Calu3 (cell line): Measurements from ENCODE around the gene ABR. TPM values are rescaled to one million over a fixed set of nuclear protein-coding genes. Genes with fewer than 3 reads are reported as not detected.
"Not testable (repeated sequence)": the region's sequence is repeated elsewhere in the genome, so short reads cannot be mapped to it uniquely, and the experiment has no call there.

Experiments used
- BruUV-seq: library from RNA; stranded (reverse); fragments of 400-500 nt; replicated peaks from 2 replicates; lab custom pipeline; 2021; lab: Mats Ljungman, UMichigan
- CTCF ChIA-PET: fragments of 300-600 bp; sonication (Branson Sonifier 250); formaldehyde crosslinking; loops from one replicate; lab custom pipeline; 2022; ENCODE audit warnings: antibody characterized with exemption; lab: Charles Lee
- DNase-seq: peaks from one replicate; pipeline ENCODE4 v3.0.0; 2022
- H3K27ac Mint-ChIP-seq: one replicate; pipeline ENCODE4 v1.8.0; 2022; ENCODE audit warnings: mixed read lengths; ENCODE audit not compliant: unreplicated experiment
- H3K27me3 Mint-ChIP-seq: one replicate; pipeline ENCODE4 v1.8.0; 2022; ENCODE audit warnings: mixed read lengths; ENCODE audit not compliant: unreplicated experiment
- H3K36me3 Mint-ChIP-seq: one replicate; pipeline ENCODE4 v1.8.0; 2022; ENCODE audit warnings: mild to moderate bottlenecking, moderate library complexity, mixed read lengths; ENCODE audit not compliant: insufficient read depth, unreplicated experiment
- H3K4me1 Mint-ChIP-seq: one replicate; pipeline ENCODE4 v1.8.0; 2022; ENCODE audit warnings: mild to moderate bottlenecking, low read depth, mixed read lengths; ENCODE audit not compliant: unreplicated experiment
- H3K4me3 Mint-ChIP-seq: one replicate; pipeline ENCODE4 v1.8.0; 2022; ENCODE audit warnings: mild to moderate bottlenecking, low read depth, moderate library complexity, mixed read lengths; ENCODE audit not compliant: unreplicated experiment
- H3K9me3 Mint-ChIP-seq: one replicate; pipeline ENCODE4 v1.8.0; 2022; ENCODE audit warnings: low read depth, mixed read lengths; ENCODE audit not compliant: unreplicated experiment
- intact Hi-C: fragments of 100-400 bp; cut with micrococcal nuclease; formaldehyde crosslinking; loops from one replicate; pipeline ENCODE4 v1.10.0; 2022; ENCODE audit not compliant: unreplicated experiment
- total RNA-seq: library from RNA; stranded (reverse); gene quantifications from 2 replicates; pipeline ENCODE4 v1.2.3, GENCODE V29; 2022
- TF ChIP-seq, protein P1 (sequence below): fragments of 200-600 bp; IDR thresholded peaks from one replicate; pipeline ENCODE4 v1.8.0; 2022; ENCODE audit warnings: antibody characterized with exemption; ENCODE audit not compliant: unreplicated experiment

ABR gene
- total RNA-seq, 1 experiment from 2014 or later, result 92.7 TPM

- Mint-ChIP-seq H3K9me3 (no peaks in the 10 kb centered on the region), H3K27ac (no peak overlapping the region), H3K4me1 (no peaks in the 10 kb centered on the region), H3K4me3 (no peak overlapping the region), H3K36me3 (peaks cover 53% of the 10 kb centered on the region), H3K27me3 (no peaks in the 10 kb centered on the region)
- TF ChIP-seq, protein P1, sequence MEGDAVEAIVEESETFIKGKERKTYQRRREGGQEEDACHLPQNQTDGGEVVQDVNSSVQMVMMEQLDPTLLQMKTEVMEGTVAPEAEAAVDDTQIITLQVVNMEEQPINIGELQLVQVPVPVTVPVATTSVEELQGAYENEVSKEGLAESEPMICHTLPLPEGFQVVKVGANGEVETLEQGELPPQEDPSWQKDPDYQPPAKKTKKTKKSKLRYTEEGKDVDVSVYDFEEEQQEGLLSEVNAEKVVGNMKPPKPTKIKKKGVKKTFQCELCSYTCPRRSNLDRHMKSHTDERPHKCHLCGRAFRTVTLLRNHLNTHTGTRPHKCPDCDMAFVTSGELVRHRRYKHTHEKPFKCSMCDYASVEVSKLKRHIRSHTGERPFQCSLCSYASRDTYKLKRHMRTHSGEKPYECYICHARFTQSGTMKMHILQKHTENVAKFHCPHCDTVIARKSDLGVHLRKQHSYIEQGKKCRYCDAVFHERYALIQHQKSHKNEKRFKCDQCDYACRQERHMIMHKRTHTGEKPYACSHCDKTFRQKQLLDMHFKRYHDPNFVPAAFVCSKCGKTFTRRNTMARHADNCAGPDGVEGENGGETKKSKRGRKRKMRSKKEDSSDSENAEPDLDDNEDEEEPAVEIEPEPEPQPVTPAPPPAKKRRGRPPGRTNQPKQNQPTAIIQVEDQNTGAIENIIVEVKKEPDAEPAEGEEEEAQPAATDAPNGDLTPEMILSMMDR, result no peak
- no peak for DNase-seq
- BruUV-seq, result no TSS peak
- CTCF ChIA-PET, result no interaction called here
- intact Hi-C loops, result loop anchor here (10.0 kb wide), 1 partner anchor 75 kb away; no protein-coding TSS in a partner anchor
Observed at GRCh38 chr17:1069847-1070246, 109.9 kb downstream of the ABR start.

DNA sequence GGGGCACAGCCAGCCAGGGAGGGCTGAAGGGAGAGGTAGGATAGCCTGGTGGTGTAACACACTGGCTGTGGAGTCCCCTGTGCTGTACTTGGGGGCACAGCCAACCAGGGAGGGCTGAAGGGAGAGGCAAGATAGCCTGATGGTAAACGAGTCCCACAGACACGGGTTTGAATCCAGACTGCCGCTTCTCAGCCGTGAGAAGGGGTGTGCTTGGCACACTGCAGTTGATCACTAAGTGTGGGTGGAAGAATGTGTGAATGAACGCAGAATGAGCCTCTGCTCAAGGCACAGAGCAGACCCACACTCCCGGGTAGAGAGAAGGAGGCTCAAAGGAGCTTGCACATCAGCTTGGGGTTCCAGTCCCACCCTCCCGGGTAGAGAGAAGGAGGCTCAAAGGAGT lies 111.4 kb downstream of the ABR start:
- TF ChIP-seq, protein P1, result no peak
- no peak overlapping the region for H3K27ac Mint-ChIP-seq
- BruUV-seq, result no TSS peak
- no peak for DNase-seq
- H3K9me3 Mint-ChIP-seq, result no peaks in the 10 kb centered on the region
- H3K27me3 Mint-ChIP-seq, result no peaks in the 10 kb centered on the region
- H3K4me1 Mint-ChIP-seq, result no peaks in the 10 kb centered on the region
- H3K4me3 Mint-ChIP-seq, result no peak overlapping the region
- CTCF ChIA-PET, result no interaction called here
- H3K36me3 Mint-ChIP-seq, result peaks cover 53% of the 10 kb centered on the region
- intact Hi-C loops, result loop anchor here (10.0 kb wide), 1 partner anchor 76 kb away; no protein-coding TSS in a partner anchor

GRCh38 chr17:1067282-1067956 lies 112.4 kb downstream of the ABR start:
- intact Hi-C loops, result loop anchor here (10.0 kb wide), 1 partner anchor 77 kb away; no protein-coding TSS in a partner anchor
- no peaks in the 10 kb centered on the region for H3K27me3 Mint-ChIP-seq
- peak; percentile 68 for DNase-seq
- BruUV-seq, result no TSS peak
- H3K36me3 Mint-ChIP-seq, result peaks cover 49% of the 10 kb centered on the region
- H3K4me1 Mint-ChIP-seq, result no peaks in the 10 kb centered on the region
- H3K9me3 Mint-ChIP-seq, result no peaks in the 10 kb centered on the region
- TF ChIP-seq, protein P1, result no peak
- CTCF ChIA-PET, result no interaction called here
- H3K4me3 Mint-ChIP-seq, result no peak overlapping the region
- peak overlapping the region; percentile 44 for H3K27ac Mint-ChIP-seq

- H3K27me3 Mint-ChIP-seq, H3K27ac Mint-ChIP-seq, H3K4me1 Mint-ChIP-seq, DNase-seq, H3K9me3 Mint-ChIP-seq, H3K4me3 Mint-ChIP-seq, BruUV-seq, CTCF ChIA-PET: not testable (repeated sequence)
- intact Hi-C loops, result loop anchor here (10.0 kb wide), 1 partner anchor 79 kb away; no protein-coding TSS in a partner anchor
- peaks cover 42% of the 10 kb centered on the region for H3K36me3 Mint-ChIP-seq
Observed at GRCh38 chr17:1065416-1065815, 114.4 kb downstream of the ABR start.

DNA sequence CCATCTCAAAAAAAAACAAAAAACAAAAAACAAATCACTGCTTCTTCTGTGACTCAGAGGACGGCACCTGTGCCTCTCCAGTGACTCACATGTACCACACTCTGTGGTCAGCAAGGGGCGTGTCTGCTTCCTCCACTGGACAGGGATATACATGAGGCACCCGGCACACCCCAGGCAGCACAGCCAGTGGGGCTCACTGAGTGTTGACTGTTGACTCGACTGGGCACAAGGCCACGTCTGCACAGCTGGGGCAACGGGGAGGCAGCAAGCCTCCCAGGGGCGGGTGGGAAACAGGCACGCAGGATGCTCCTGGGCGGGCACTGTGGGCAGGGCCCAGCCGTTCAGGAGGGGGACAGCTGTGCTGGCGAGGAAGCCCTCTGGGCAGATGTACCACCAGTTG lies 118.8 kb downstream of the ABR start:
- peak; percentile 90 for DNase-seq
- peaks cover 28% of the 10 kb centered on the region for H3K36me3 Mint-ChIP-seq
- no peaks in the 10 kb centered on the region for H3K4me1 Mint-ChIP-seq
- BruUV-seq, result no TSS peak
- H3K27me3 Mint-ChIP-seq, result no peaks in the 10 kb centered on the region
- CTCF ChIA-PET, result interaction anchor here (1.0 kb wide), 1 partner anchor 150 kb away, joined by 5 read pairs; no protein-coding TSS in a partner anchor
- no peak overlapping the region for H3K4me3 Mint-ChIP-seq
- H3K9me3 Mint-ChIP-seq, result no peaks in the 10 kb centered on the region
- intact Hi-C loops, result loop anchor here (10.0 kb wide), 1 partner anchor 84 kb away; no protein-coding TSS in a partner anchor
- no peak overlapping the region for H3K27ac Mint-ChIP-seq
- TF ChIP-seq, protein P1, result no peak
